Measurements from ENCODE around the gene TNFRSF14.
"Not testable (repeated sequence)": the region's sequence is repeated elsewhere in the genome, so short reads cannot be mapped to it uniquely, and the experiment has no call there.

TNFRSF14 gene

GRCh38 chr1:2563205-2563604 is 7.0 kb downstream of the TNFRSF14 start:
- peaks cover 55% of the 10 kb centered on the region for H3K4me1 Mint-ChIP-seq

GRCh38 chr1:2564006-2564814 is 8.0 kb downstream of the TNFRSF14 start:
- H3K9me3 Mint-ChIP-seq = no peaks in the 10 kb centered on the region
- H3K27ac Mint-ChIP-seq = peak overlapping the region; percentile 56
- H3K4me1 Mint-ChIP-seq = peaks cover 48% of the 10 kb centered on the region
- H3K36me3 Mint-ChIP-seq = peaks cover 71% of the 10 kb centered on the region
- ATAC-seq (no peak), DNase-seq (ENCODE audit: low spot score in 2 of 2) (no peak)
- H3K4me3 Mint-ChIP-seq = no peak overlapping the region

More at GRCh38 chr1:2563205-2563604, 7.0 kb downstream of the TNFRSF14 start:
- no peak overlapping the region for H3K4me3 Mint-ChIP-seq
- ATAC-seq (no peak), DNase-seq (ENCODE audit: low spot score in 2 of 2) (no peak)
- H3K36me3 Mint-ChIP-seq = peaks cover 72% of the 10 kb centered on the region
- no peaks in the 10 kb centered on the region for H3K9me3 Mint-ChIP-seq
- no peak overlapping the region for H3K27ac Mint-ChIP-seq

- peak overlapping the region; percentile 56 for H3K27ac Mint-ChIP-seq
- no peak for DNase-seq (ENCODE audit: low spot score in 2 of 2)
- peaks cover 70% of the 10 kb centered on the region for H3K36me3 Mint-ChIP-seq
- ATAC-seq = no peak
- no peak overlapping the region for H3K4me3 Mint-ChIP-seq
- H3K4me1 Mint-ChIP-seq = peaks cover 48% of the 10 kb centered on the region
- H3K9me3 Mint-ChIP-seq = no peaks in the 10 kb centered on the region
Observed at GRCh38 chr1:2564815-2565374, 8.7 kb downstream of the TNFRSF14 start.

- peak overlapping the region; percentile 70 for H3K27ac Mint-ChIP-seq
- no peak for ATAC-seq
Observed at GRCh38 chr1:2566101-2567045, 10.2 kb downstream of the TNFRSF14 start.

DNA sequence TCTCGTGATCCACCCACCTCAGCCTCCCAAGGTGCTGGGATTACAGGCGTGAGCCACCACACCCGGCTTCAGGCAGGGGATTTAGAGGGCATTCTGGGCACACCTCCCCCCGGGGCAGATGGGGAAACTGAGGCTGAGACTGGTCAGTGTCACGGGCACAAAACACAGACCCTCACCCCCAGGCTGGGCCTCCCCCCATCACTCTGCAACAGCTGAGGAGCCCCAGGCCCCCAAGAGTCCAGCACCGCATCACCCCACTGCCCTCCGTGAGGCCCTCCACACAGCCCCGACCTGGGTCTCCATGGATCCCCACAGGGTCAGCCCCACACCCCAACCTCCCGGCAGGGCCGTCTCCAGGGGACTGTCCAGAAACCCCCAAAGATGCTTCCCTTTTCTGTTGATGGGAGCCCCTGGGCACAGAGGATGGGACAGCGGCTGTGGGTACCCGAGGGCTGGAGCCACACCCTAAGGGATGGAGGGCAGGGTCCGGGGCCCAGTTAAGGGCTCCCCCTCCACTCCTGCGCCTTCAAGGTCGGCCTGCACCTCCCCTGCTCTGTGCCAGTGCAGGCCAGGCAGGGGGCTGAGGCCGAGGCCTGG is 11.0 kb downstream of the TNFRSF14 start:
- Mint-ChIP-seq H3K4me3 (no peak overlapping the region), H3K27ac (peak overlapping the region; percentile 70), H3K36me3 (peaks cover 60% of the 10 kb centered on the region), H3K4me1 (peaks cover 34% of the 10 kb centered on the region), H3K9me3 (no peaks in the 10 kb centered on the region)
- no peak for ATAC-seq
- no peak for DNase-seq (ENCODE audit: low spot score in 2 of 2)

More at GRCh38 chr1:2566101-2567045, 10.2 kb downstream of the TNFRSF14 start:
- H3K4me1 Mint-ChIP-seq = peaks cover 38% of the 10 kb centered on the region
- no peak overlapping the region for H3K4me3 Mint-ChIP-seq
- peaks cover 68% of the 10 kb centered on the region for H3K36me3 Mint-ChIP-seq
- H3K9me3 Mint-ChIP-seq = no peaks in the 10 kb centered on the region
- DNase-seq (ENCODE audit: low spot score in 2 of 2) = no peak

DNA sequence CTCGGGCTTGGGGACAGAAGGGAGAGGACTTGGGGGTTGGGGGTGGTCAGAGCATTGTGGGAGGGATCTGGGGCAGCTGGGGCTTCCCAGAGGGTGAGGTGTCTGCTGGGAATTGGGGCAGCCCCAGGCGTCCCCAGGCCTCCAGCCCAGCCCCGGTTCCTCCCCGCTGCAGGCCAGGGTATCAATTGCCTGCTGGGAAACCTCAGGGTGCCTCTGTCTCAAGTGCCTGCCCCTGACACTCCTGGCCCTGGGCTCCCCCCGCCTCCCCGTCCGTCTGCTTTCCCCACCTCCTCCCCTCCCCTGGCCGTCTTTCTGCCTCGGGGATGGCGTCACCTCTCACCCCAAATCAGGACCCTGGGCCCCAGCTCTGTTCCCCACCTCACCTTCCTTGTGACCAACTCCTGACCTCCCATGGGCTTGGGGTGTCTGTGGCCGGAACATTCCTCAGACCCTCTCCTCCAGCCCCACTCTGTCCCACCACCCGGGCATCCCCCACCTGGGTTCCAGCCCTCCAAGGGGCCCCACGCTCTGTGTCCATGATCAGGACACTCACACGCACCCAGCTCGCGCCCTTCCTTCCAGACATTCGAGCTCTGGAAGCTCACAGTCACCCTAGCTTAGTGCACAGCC is 12.1 kb downstream of the TNFRSF14 start:
- H3K36me3 Mint-ChIP-seq = peaks cover 49% of the 10 kb centered on the region
- not testable (repeated sequence) for H3K27ac Mint-ChIP-seq; H3K9me3 Mint-ChIP-seq; DNase-seq (ENCODE audit: low spot score in 2 of 2); H3K4me3 Mint-ChIP-seq
- H3K4me1 Mint-ChIP-seq = peaks cover 28% of the 10 kb centered on the region
- ATAC-seq = peak; percentile 46

GRCh38 chr1:2569060-2569459 is 12.9 kb downstream of the TNFRSF14 start:
- DNase-seq (ENCODE audit: low spot score in 2 of 2) = no peak
- H3K4me3 Mint-ChIP-seq = no peak overlapping the region
- no peak overlapping the region for H3K27ac Mint-ChIP-seq
- peaks cover 9% of the 10 kb centered on the region for H3K9me3 Mint-ChIP-seq
- peaks cover 45% of the 10 kb centered on the region for H3K36me3 Mint-ChIP-seq
- no peak for ATAC-seq
- peaks cover 23% of the 10 kb centered on the region for H3K4me1 Mint-ChIP-seq

GRCh38 chr1:2569703-2570102 is 13.5 kb downstream of the TNFRSF14 start:
- DNase-seq (ENCODE audit: low spot score in 2 of 2); H3K9me3 Mint-ChIP-seq; ATAC-seq; H3K4me3 Mint-ChIP-seq: not testable (repeated sequence)
- Mint-ChIP-seq H3K4me1 (peaks cover 16% of the 10 kb centered on the region), H3K27ac (peak overlapping the region; percentile 32), H3K36me3 (peaks cover 44% of the 10 kb centered on the region)

- peaks cover 10% of the 10 kb centered on the region for H3K4me1 Mint-ChIP-seq
- H3K4me3 Mint-ChIP-seq = no peak overlapping the region
- DNase-seq (ENCODE audit: low spot score in 2 of 2) (no peak), ATAC-seq (no peak)
- peak overlapping the region; percentile 32 for H3K27ac Mint-ChIP-seq
- H3K36me3 Mint-ChIP-seq = peaks cover 38% of the 10 kb centered on the region
- H3K9me3 Mint-ChIP-seq = peaks cover 9% of the 10 kb centered on the region
Observed at GRCh38 chr1:2570332-2570731, 14.2 kb downstream of the TNFRSF14 start.

- Mint-ChIP-seq H3K36me3 (peaks cover 36% of the 10 kb centered on the region), H3K9me3 (peaks cover 9% of the 10 kb centered on the region), H3K4me3 (no peak overlapping the region), H3K4me1 (peaks cover 6% of the 10 kb centered on the region), H3K27ac (no peak overlapping the region)
- ATAC-seq = no peak
- DNase-seq (ENCODE audit: low spot score in 2 of 2) = no peak
Observed at GRCh38 chr1:2571348-2571747, 15.2 kb downstream of the TNFRSF14 start.

GRCh38 chr1:2573250-2573920 is 17.2 kb downstream of the TNFRSF14 start:
- ATAC-seq = no peak
- Mint-ChIP-seq H3K4me1 (peaks cover 21% of the 10 kb centered on the region), H3K27ac (no peak overlapping the region), H3K36me3 (peaks cover 24% of the 10 kb centered on the region), H3K4me3 (no peak overlapping the region), H3K9me3 (peaks cover 9% of the 10 kb centered on the region)
- DNase-seq (ENCODE audit: low spot score in 2 of 2) = no peak

- no peak for ATAC-seq
- H3K27ac Mint-ChIP-seq = no peak overlapping the region
Observed at GRCh38 chr1:2574350-2574749, 18.2 kb downstream of the TNFRSF14 start.

DNA sequence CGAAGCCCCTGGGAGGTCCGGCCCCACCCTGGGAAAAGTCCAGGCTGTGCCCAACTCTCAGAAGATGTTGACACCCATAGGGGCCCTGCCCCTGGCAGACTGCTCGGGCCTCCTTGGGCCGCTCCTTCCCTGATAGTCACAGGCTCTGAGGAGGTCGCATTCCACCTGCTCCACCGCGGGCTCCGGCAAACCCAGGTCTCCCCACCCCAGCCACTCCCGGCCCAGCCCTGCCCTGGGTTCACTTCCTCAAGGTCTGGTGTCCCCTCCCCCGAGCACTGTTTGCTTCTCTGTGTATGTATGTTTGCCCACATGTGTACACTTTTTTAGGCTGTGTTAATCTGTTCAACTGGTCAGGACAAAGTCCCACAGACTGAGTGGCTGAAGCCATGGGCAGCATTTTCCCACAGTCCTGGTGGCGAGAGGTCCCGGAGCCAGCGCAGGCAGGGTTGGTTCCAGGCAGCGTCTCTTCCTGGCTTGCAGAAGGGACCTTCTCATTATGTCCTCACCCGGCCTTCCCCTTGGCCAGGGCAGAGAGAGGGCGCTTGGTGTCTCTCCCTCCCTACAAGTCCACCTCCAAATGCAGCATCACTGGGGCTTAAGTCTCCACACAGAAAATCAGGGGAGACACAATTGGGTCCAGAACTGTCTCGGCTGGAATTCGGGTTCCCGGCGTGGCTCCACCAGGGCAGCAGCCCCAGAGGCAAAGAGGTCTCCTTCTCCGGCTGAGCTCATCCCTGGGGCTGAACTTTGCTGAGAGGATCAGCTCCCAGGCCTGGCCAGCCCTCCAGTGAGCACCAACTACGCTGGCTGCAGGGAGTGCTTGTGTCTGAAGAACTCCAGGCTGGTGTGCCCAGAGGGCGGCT is 19.9 kb downstream of the TNFRSF14 start:
- Mint-ChIP-seq H3K36me3 (peaks cover 1% of the 10 kb centered on the region), H3K4me3 (peak overlapping the region; percentile 73), H3K27ac (peak overlapping the region; percentile 69), H3K4me1 (peaks cover 43% of the 10 kb centered on the region), H3K9me3 (peaks cover 12% of the 10 kb centered on the region)
- ATAC-seq (no peak), DNase-seq (ENCODE audit: low spot score in 2 of 2) (no peak)

More at GRCh38 chr1:2574350-2574749, 18.2 kb downstream of the TNFRSF14 start:
- Mint-ChIP-seq H3K36me3 (peaks cover 16% of the 10 kb centered on the region), H3K4me3 (no peak overlapping the region), H3K4me1 (peaks cover 31% of the 10 kb centered on the region), H3K9me3 (peaks cover 12% of the 10 kb centered on the region)
- DNase-seq (ENCODE audit: low spot score in 2 of 2) = no peak

All from stimulated activated effector memory CD8-positive, alpha-beta T cell treated with anti-CD3 and anti-CD28 coated beads, Interleukin-12 subunit alpha, Interleukin-12 subunit beta, amount 100 ng/mL, for 72 hours (primary cell).